Mucosa of rectum (tissue), 2 donors: ENCODE data around the gene TEX2.
"Not testable (repeated sequence)": the region's sequence is repeated elsewhere in the genome, so short reads cannot be mapped to it uniquely, and the experiment has no call there.

Experiments used
- H3K27ac ChIP-seq, 2 donors: one replicate each; pipeline ENCODE4 v1.7.0; 2013; ENCODE audit warnings: inconsistent platforms in 2 of 2, low read depth in 2 of 2, low read length in 2 of 2
- H3K27me3 ChIP-seq, 2 donors: one replicate each; pipeline ENCODE4 v1.7.0; 2013; ENCODE audit warnings: low read length in 2 of 2; ENCODE audit not compliant: control insufficient read depth in 2 of 2, insufficient read depth in 2 of 2
- H3K36me3 ChIP-seq, 2 donors: one replicate each; pipeline ENCODE4 v1.7.0; 2013; ENCODE audit warnings: low read length in 2 of 2; ENCODE audit not compliant: control insufficient read depth in 2 of 2, insufficient read depth in 2 of 2
- H3K4me1 ChIP-seq, 2 donors: one replicate each; pipeline ENCODE4 v1.7.0; 2013; ENCODE audit warnings: low read length in 2 of 2, mild to moderate bottlenecking in 1 of 2; ENCODE audit not compliant: control insufficient read depth in 2 of 2, insufficient read depth in 2 of 2
- H3K4me3 ChIP-seq, 2 donors: one replicate each; pipeline ENCODE4 v1.7.0; 2013; ENCODE audit warnings: low read length in 2 of 2
- H3K9ac ChIP-seq, 2 donors: one replicate each; pipeline ENCODE4 v1.7.0; 2013; ENCODE audit warnings: low read length in 2 of 2, low read depth in 1 of 2, mild to moderate bottlenecking in 1 of 2
- H3K9me3 ChIP-seq, 2 donors: one replicate each; pipeline ENCODE4 v1.7.0; 2013; ENCODE audit warnings: low read length in 2 of 2; ENCODE audit not compliant: control insufficient read depth in 2 of 2
- donor health status: healthy.
- donor health status: Normal muscosa, but diverticular disease.

Gene TEX2

GRCh38 chr17:64185557-64185956 lies 77.5 kb downstream of the TEX2 start:
- not testable (repeated sequence) for H3K4me1 ChIP-seq, H3K9me3 ChIP-seq, H3K9ac ChIP-seq, H3K27me3 ChIP-seq, H3K4me3 ChIP-seq, H3K36me3 ChIP-seq, H3K27ac ChIP-seq

- Histone ChIP-seq H3K9ac (no peak overlapping the region), H3K36me3 (peaks cover 5 to 9% of the 10 kb centered on the region in 2 donors), H3K27me3 (no peaks in the 10 kb centered on the region), H3K27ac (no peak overlapping the region), H3K4me3 (no peak overlapping the region), H3K4me1 (no peaks in the 10 kb centered on the region), H3K9me3 (no peaks in the 10 kb centered on the region)
Measured at GRCh38 chr17:64185101-64185500, 78.0 kb downstream of the TEX2 start.

- Histone ChIP-seq H3K27ac (no peak overlapping the region), H3K9ac (no peak overlapping the region), H3K27me3 (no peaks in the 10 kb centered on the region), H3K9me3 (no peaks in the 10 kb centered on the region), H3K4me1 (no peaks in the 10 kb centered on the region), H3K4me3 (no peak overlapping the region), H3K36me3 (peaks cover 5 to 9% of the 10 kb centered on the region in 2 donors)
Measured at GRCh38 chr17:64183815-64184214, 79.2 kb downstream of the TEX2 start.

- Histone ChIP-seq H3K9me3 (no peaks in the 10 kb centered on the region), H3K27me3 (no peaks in the 10 kb centered on the region), H3K4me3 (no peak overlapping the region), H3K9ac (no peak overlapping the region), H3K4me1 (no peaks in the 10 kb centered on the region), H3K27ac (no peak overlapping the region), H3K36me3 (peaks cover 4 to 10% of the 10 kb centered on the region in 2 donors)
Measured at GRCh38 chr17:64182325-64183012, 80.6 kb downstream of the TEX2 start.

DNA sequence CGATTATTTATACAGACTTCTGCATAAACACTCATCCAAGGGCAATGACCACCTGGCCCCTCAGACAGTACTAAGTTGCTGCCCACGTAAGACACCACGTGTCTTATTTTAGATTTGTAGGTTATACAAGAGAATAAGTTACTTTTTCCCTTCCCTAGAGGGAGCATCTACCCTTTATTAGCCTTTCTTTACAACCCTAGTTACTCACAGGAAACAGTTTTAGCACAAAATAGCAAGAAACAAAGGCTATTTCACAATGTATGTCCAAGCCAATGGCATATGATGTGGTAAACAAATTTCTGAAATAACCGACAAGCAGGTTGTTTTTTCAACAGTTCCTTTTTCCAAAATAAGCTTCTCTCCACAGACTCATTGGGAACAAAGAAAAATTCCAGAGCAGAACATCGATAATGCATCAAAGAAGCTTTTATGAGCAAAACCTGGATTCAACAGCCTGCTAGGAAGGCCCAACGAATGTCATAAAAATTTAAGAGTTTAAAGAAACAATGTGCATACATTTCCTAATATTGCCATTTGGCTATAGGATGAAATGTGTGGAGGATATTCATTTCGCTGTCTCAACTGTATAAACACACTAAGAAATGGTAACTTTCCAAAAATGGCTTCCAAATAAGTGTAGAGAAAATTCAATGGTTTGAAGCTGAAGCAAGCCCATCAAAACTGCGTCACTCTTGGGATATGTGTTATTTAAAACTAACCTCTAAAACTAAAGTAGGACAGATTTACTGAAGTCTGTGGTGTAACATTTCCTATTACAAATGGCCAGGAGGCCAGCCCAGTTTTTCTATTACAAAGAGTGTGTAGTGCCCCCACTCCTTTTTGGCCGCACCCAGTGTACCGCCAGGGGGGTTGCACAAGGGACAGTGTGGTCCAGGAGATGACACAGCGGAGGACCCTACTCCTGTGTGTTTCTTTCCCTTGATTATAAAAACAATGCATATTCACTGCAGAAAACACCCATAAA lies 82.7 kb downstream of the TEX2 start:
- no peaks in the 10 kb centered on the region for H3K4me1 ChIP-seq
- H3K4me3 ChIP-seq = no peak overlapping the region
- no peaks in the 10 kb centered on the region for H3K9me3 ChIP-seq
- H3K27me3 ChIP-seq = no peaks in the 10 kb centered on the region
- H3K27ac ChIP-seq = no peak overlapping the region
- H3K36me3 ChIP-seq = peaks cover 7 to 9% of the 10 kb centered on the region in 2 donors
- no peak overlapping the region for H3K9ac ChIP-seq

DNA sequence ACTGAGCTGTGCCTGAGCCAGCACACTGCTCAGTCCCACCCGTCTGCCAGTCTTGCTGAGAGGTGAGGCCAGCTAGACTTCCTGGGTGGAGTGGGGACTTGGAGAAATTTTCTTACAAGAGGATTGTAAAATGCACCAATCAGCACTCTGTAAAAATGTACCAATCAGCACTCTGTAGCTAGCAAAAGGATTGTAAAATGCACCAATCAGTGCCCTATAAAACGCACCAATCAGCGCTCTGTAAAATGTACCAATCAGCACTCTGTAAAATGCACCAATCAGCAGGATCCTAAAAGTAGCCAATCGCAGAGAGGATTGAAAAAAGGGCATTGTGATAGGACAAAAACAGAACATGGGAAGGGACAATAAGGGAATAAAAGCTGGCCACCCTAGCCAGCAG lies 84.0 kb downstream of the TEX2 start:
- H3K36me3 ChIP-seq = peaks cover 7 to 17% of the 10 kb centered on the region in 2 donors
- not testable (repeated sequence) for H3K27ac ChIP-seq, H3K9me3 ChIP-seq, H3K4me1 ChIP-seq, H3K4me3 ChIP-seq, H3K9ac ChIP-seq, H3K27me3 ChIP-seq

GRCh38 chr17:64178011-64178825 lies 84.8 kb downstream of the TEX2 start:
- H3K4me3 ChIP-seq = no peak overlapping the region
- H3K27ac ChIP-seq = no peak overlapping the region
- H3K4me1 ChIP-seq = no peaks in the 10 kb centered on the region

GRCh38 chr17:64177311-64178010 lies 85.6 kb downstream of the TEX2 start:
- no peak overlapping the region for H3K9ac ChIP-seq

More at GRCh38 chr17:64178011-64178825, 84.8 kb downstream of the TEX2 start:
- Histone ChIP-seq H3K36me3 (peaks cover 7 to 19% of the 10 kb centered on the region in 2 donors), H3K9ac (no peak overlapping the region), H3K27me3 (no peaks in the 10 kb centered on the region), H3K9me3 (no peaks in the 10 kb centered on the region)

DNA sequence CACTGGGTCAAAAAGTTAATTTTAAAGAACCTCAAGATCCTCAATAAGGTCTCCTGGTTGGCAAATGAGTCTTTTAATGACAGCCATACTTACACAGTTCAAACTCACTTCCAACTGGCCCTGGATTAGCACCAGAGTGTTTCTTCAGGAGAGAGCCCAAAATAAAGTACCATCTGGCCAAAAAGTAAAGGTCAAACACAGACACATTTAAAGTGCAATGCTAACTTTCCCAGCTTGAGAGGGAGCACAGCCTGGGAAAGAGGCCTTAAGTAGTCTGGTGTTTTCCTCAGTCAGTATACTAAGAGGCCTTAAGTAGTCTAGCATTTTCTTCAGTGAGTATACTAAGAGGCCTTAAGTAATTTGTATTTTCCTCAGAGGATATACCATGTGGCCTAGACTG lies 86.5 kb downstream of the TEX2 start:
- no peak overlapping the region for H3K9ac ChIP-seq
- no peak overlapping the region for H3K4me3 ChIP-seq
- H3K9me3 ChIP-seq = no peaks in the 10 kb centered on the region
- H3K27me3 ChIP-seq = no peaks in the 10 kb centered on the region
- H3K36me3 ChIP-seq = peaks cover 7 to 23% of the 10 kb centered on the region in 2 donors
- H3K4me1 ChIP-seq = no peaks in the 10 kb centered on the region
- H3K27ac ChIP-seq = no peak overlapping the region

More at GRCh38 chr17:64177311-64178010, 85.6 kb downstream of the TEX2 start:
- peaks cover 7 to 20% of the 10 kb centered on the region in 2 donors for H3K36me3 ChIP-seq
- H3K27ac ChIP-seq = no peak overlapping the region
- no peak overlapping the region for H3K4me3 ChIP-seq
- H3K4me1 ChIP-seq = no peaks in the 10 kb centered on the region
- no peaks in the 10 kb centered on the region for H3K9me3 ChIP-seq
- H3K27me3 ChIP-seq = no peaks in the 10 kb centered on the region
